HepG2 (cell line): ENCODE results near the gene HYOU1. TPM values are rescaled to one million over a fixed set of nuclear protein-coding genes. Genes with fewer than 3 reads are reported as not detected.
A peak's percentile ranks its signal among the peaks of the same experiment; 100 is the strongest.

Source experiments
- AGO1 ChIP-seq: fragments of 200-400 bp; formaldehyde crosslinking; IDR thresholded peaks from 2 replicates; pipeline ENCODE4 v1.6.1; 2017; ENCODE audit warnings: mild to moderate bottlenecking, low read depth, low read length, moderate library complexity; ENCODE audit not compliant: poor library complexity, severe bottlenecking
- CREBL2 ChIP-seq: sonication (generic); formaldehyde crosslinking; IDR thresholded peaks from 2 replicates; pipeline ENCODE4 v1.8.1; 2023; ENCODE audit warnings: missing genetic modification reagents, mild to moderate bottlenecking, borderline replicate concordance
- E2F1 ChIP-seq: sonication (generic); formaldehyde crosslinking; IDR thresholded peaks from 2 replicates; pipeline ENCODE4 v1.5.0; 2020; ENCODE audit warnings: missing genetic modification reagents
- E2F2 ChIP-seq: sonication (generic); formaldehyde crosslinking; IDR thresholded peaks from 2 replicates; pipeline ENCODE4 v1.4.0; 2020; ENCODE audit warnings: missing genetic modification reagents, borderline replicate concordance
- FOXP4 ChIP-seq: sonication (generic); formaldehyde crosslinking; IDR thresholded peaks from 2 replicates; pipeline ENCODE4 v1.4.0; 2020; ENCODE audit warnings: missing genetic modification reagents
- HOXA3 ChIP-seq: sonication (generic); formaldehyde crosslinking; IDR thresholded peaks from 2 replicates; pipeline ENCODE4 v1.5.0; 2020; ENCODE audit warnings: missing genetic modification reagents
- KAT2B ChIP-seq: fragments of 150-350 bp; IDR thresholded peaks from 2 replicates; pipeline ENCODE4 v1.6.1; 2014; ENCODE audit warnings: low read depth, low read length, borderline replicate concordance
- MIER2 ChIP-seq: IDR thresholded peaks from 2 replicates; pipeline ENCODE4 v1.6.1; 2016; ENCODE audit warnings: missing biosample characterization, missing genetic modification reagents
- MYNN ChIP-seq: sonication (generic); formaldehyde crosslinking; IDR thresholded peaks from 2 replicates; pipeline ENCODE4 v1.4.0; 2020; ENCODE audit warnings: mild to moderate bottlenecking, low read depth, missing genetic modification reagents
- RARA ChIP-seq: IDR thresholded peaks from 2 replicates; pipeline ENCODE4 v1.6.1; 2016; ENCODE audit warnings: missing genetic modification reagents, missing compliant biosample characterization
- SMAD9 ChIP-seq: sonication (generic); formaldehyde crosslinking; IDR thresholded peaks from 2 replicates; pipeline ENCODE4 v1.5.1; 2020; ENCODE audit warnings: mild to moderate bottlenecking, missing genetic modification reagents
- SSRP1 ChIP-seq: IDR thresholded peaks from 2 replicates; pipeline ENCODE4 v1.6.1; 2016; ENCODE audit warnings: control low read depth
- ZBTB21 ChIP-seq: sonication (generic); formaldehyde crosslinking; IDR thresholded peaks from 2 replicates; pipeline ENCODE4 v1.4.0; 2020; ENCODE audit warnings: missing genetic modification reagents
- ZFP62 ChIP-seq: sonication (generic); formaldehyde crosslinking; IDR thresholded peaks from 2 replicates; pipeline ENCODE4 v1.4.0; 2020; ENCODE audit warnings: missing genetic modification reagents
- ZKSCAN1 ChIP-seq: fragments of 150-350 bp; IDR thresholded peaks from 2 replicates; pipeline ENCODE4 v1.6.1; 2014; ENCODE audit warnings: low read length
- ZNF280D ChIP-seq: sonication (generic); formaldehyde crosslinking; IDR thresholded peaks from 2 replicates; pipeline ENCODE4 v1.5.1; 2020; ENCODE audit warnings: mild to moderate bottlenecking, missing genetic modification reagents
- ZNF496 ChIP-seq: sonication (generic); formaldehyde crosslinking; IDR thresholded peaks from 2 replicates; pipeline ENCODE4 v1.8.1; 2023; ENCODE audit warnings: mild to moderate bottlenecking, moderate library complexity, missing genetic modification reagents; ENCODE audit not compliant: insufficient replicate concordance
- ZNF564 ChIP-seq: sonication (generic); formaldehyde crosslinking; IDR thresholded peaks from 2 replicates; pipeline ENCODE4 v1.8.1; 2023; ENCODE audit warnings: mild to moderate bottlenecking, missing genetic modification reagents
- ZNF670 ChIP-seq: sonication (generic); formaldehyde crosslinking; IDR thresholded peaks from 2 replicates; pipeline ENCODE4 v1.8.0; 2022; ENCODE audit warnings: mild to moderate bottlenecking, missing genetic modification reagents, borderline replicate concordance
- ZNF792 ChIP-seq: IDR thresholded peaks from 2 replicates; pipeline ENCODE4 v1.6.1; 2016
- polyA plus RNA-seq, 8 experiments: library from polyadenylated mRNA; depleted of rRNA in 3 of 8; stranded (reverse) in 7 of 8; unstranded in 1 of 8; fragments of >200 nt; fragmentation: Illumina TruSeq in 4 of 8; extraction: Trizol in 4 of 8; gene quantifications; 2 replicates each; pipeline versions ENCODE4 v1.2.1 to v1.2.3, GENCODE V29; 2011 to 2016; ENCODE audit warnings: low read depth in 4 of 8, missing spikeins in 1 of 8, mixed read lengths in 1 of 8; ENCODE audit not compliant: insufficient read depth in 1 of 8
- total RNA-seq, 5 experiments: library from RNA; depleted of rRNA; stranded (reverse); fragments of >200 nt; fragmentation: Illumina TruSeq; extraction: Trizol; gene quantifications; 2 replicates each; pipeline ENCODE4 v1.2.3, GENCODE V29; 2016; ENCODE audit warnings: low read depth in 1 of 5

HYOU1 gene
- total and polyA plus RNA-seq, 2 of the 13 experiments (the other 11 are each of a cell fraction or from before 2014, with no cell fraction given) = 127 to 155 TPM

GRCh38 chr11:119030329-119031047 lies 26.5 kb downstream of the HYOU1 start, which contains the start of gene SLC37A4 (continued):
- TF ChIP-seq E2F2 (CRISPR knock-in tag) (no peak), RARA (CRISPR knock-in tag) (peak; percentile 53), HOXA3 (CRISPR knock-in tag) (peak; percentile 84; the same call in 1 of the 2 replicates), ZNF496 (CRISPR knock-in tag) (no peak), FOXP4 (CRISPR knock-in tag) (peak; percentile 71), ZBTB21 (no peak), MIER2 (CRISPR knock-in tag) (peak; percentile 46; the same call in 1 of the 2 replicates), ZNF280D (CRISPR knock-in tag) (no peak), ZNF670 (no peak), KAT2B (no peak), SMAD9 (CRISPR knock-in tag) (no peak), MYNN (CRISPR knock-in tag) (peak; percentile 73; the same call in 1 of the 2 replicates), AGO1 (no peak), ZKSCAN1 (no peak), E2F1 (no peak; the same call in 1 of the 2 replicates), SSRP1 (CRISPR knock-in tag) (peak; percentile 47; the same call in 1 of the 2 replicates), ZNF564 (CRISPR knock-in tag) (peak; percentile 98), CREBL2 (CRISPR knock-in tag) (no peak; the same call in 1 of the 2 replicates), ZNF792 (CRISPR knock-in tag) (peak; percentile 77; the same call in 1 of the 2 replicates), ZFP62 (CRISPR knock-in tag) (no peak)
